Measurements from ENCODE around the gene KICS2. TPM values are rescaled to one million over a fixed set of nuclear protein-coding genes. Genes with fewer than 3 reads are reported as not detected.

KICS2 gene
- total and polyA plus RNA-seq, 9 of the 15 experiments (the other 6 are each of a cell fraction or from before 2014, with no cell fraction given) = 2.3 to 6.4 (median 5.5) TPM

- TF ChIP-seq THRAP3 (IDR thresholded peaks at IDR 0.05; ENCODE audit: borderline replicate concordance) (no peak), ZNF253 (CRISPR knock-in tag; conservative IDR thresholded peaks at IDR 0.05) (no peak), YY1 (IDR thresholded peaks at IDR 0.05; ENCODE audit: borderline replicate concordance in 1 of 3, control insufficient read depth in 1 of 3, extremely low read depth in 1 of 3, insufficient read depth in 3 of 3, insufficient read length in 1 of 3, insufficient replicate concordance in 2 of 3, low read depth in 1 of 3, low read length in 2 of 3) (peak in 2 of 3 experiments; percentile 26 to 48), ID3 (CRISPR knock-in tag; IDR thresholded peaks at IDR 0.05) (no peak), ID3 (tag; IDR thresholded peaks at IDR 0.05) (peak; percentile 64; the same call in 1 of the 2 replicates), ZNF780A (CRISPR knock-in tag; IDR thresholded peaks at IDR 0.05) (no peak), HLTF (IDR thresholded peaks at IDR 0.05) (no peak), ZNF445 (CRISPR knock-in tag; IDR thresholded peaks at IDR 0.05; ENCODE audit: low read depth) (no peak), ZHX1 (conservative IDR thresholded peaks at IDR 0.05; ENCODE audit: low read length) (no peak), RBM14 (IDR thresholded peaks at IDR 0.05; ENCODE audit: borderline replicate concordance, insufficient read depth, low read depth, low read length) (no peak), RBM39 (optimal IDR thresholded peaks at IDR 0.05; ENCODE audit: low read depth, low read length) (no peak), PHF20 (IDR thresholded peaks at IDR 0.05; ENCODE audit: partially characterized antibody) (no peak), NRF1 (conservative IDR thresholded peaks at IDR 0.05 in 1 of 2, IDR thresholded peaks at IDR 0.05 in 1 of 2) (peak; percentile 91 to 93), MYBL2 (IDR thresholded peaks at IDR 0.05; ENCODE audit: low read depth) (no peak), MYBL2 (CRISPR knock-in tag; IDR thresholded peaks at IDR 0.05; ENCODE audit: borderline replicate concordance) (no peak), COPS2 (conservative IDR thresholded peaks at IDR 0.05) (no peak), CREB3 (tag; conservative IDR thresholded peaks at IDR 0.05; ENCODE audit: low read depth) (peak; percentile 48; the same call in 1 of the 2 replicates), ZNF263 (CRISPR knock-in tag; IDR thresholded peaks at IDR 0.05; ENCODE audit: borderline replicate concordance) (no peak), TFE3 (CRISPR knock-in tag; IDR thresholded peaks at IDR 0.05) (peak; percentile 32), ZNF408 (CRISPR knock-in tag; IDR thresholded peaks at IDR 0.05; ENCODE audit: low read depth) (no peak), POLR2A (conservative IDR thresholded peaks at IDR 0.05) (peak; percentile 91), NFE2 (IDR thresholded peaks at IDR 0.05; ENCODE audit: low read depth) (no peak), FOXP1 (CRISPR knock-in tag; IDR thresholded peaks at IDR 0.05) (peak; percentile 49; the same call in 1 of the 2 replicates)
Measured at GRCh38 chr12:64222009-64222765, at the start of gene KICS2 (continued).

All from K562 (cell line).